H1 (cell line): ENCODE results near the gene TBC1D22A. TPM values are rescaled to one million over a fixed set of nuclear protein-coding genes. Genes with fewer than 3 reads are reported as not detected.

Experiments used
- CTCF ChIA-PET: fragments of 300-600 bp; sonication (Branson Sonifier 250); formaldehyde crosslinking; loops from one replicate; lab custom pipeline; 2021; ENCODE audit not compliant: partially characterized antibody; lab: Charles Lee
- POLR2A ChIA-PET: fragments of 300-600 bp; sonication (Branson Sonifier 250); formaldehyde crosslinking; loops from one replicate; lab custom pipeline; 2021; ENCODE audit warnings: inconsistent platforms; ENCODE audit not compliant: partially characterized antibody; lab: Charles Lee
- DNase-seq, 2 experiments: peaks; one replicate each; pipeline versions ENCODE4 v3.0.0 to v3.0.0-alpha.2; 2010 to 2022; ENCODE audit warnings: low spot score in 2 of 2, low read depth in 1 of 2, mixed read lengths in 1 of 2
- FAIRE-seq: peaks from 2 replicates; lab custom pipeline; 2011; peaks lifted over from hg19 to GRCh38; lab: Jason Lieb, UNC
- H2AFZ ChIP-seq: 2 replicates; pipeline ENCODE4 v1.8.1; 2012; ENCODE audit warnings: low read length, inconsistent platforms
- H2AK5ac ChIP-seq: 2 replicates; pipeline ENCODE4 v1.6.1; 2013; ENCODE audit warnings: low read depth, low read length
- H2BK120ac ChIP-seq: replicated peaks from 2 replicates; pipeline ENCODE3; 2013; ENCODE audit warnings: low read depth, low read length, inconsistent platforms
- H2BK12ac ChIP-seq: 2 replicates; pipeline ENCODE4 v1.6.1; 2013; ENCODE audit warnings: low read depth, low read length
- H2BK15ac ChIP-seq: 2 replicates; pipeline ENCODE4 v1.6.1; 2013; ENCODE audit warnings: low read length
- H2BK20ac ChIP-seq: 2 replicates; pipeline ENCODE4 v1.6.1; 2013; ENCODE audit warnings: low read length
- H2BK5ac ChIP-seq: 2 replicates; pipeline ENCODE4 v1.6.1; 2013; ENCODE audit warnings: low read depth, low read length
- H3K14ac ChIP-seq: 2 replicates; pipeline ENCODE4 v1.6.1; 2013; ENCODE audit warnings: inconsistent platforms; ENCODE audit not compliant: insufficient read length
- H3K18ac ChIP-seq: 2 replicates; pipeline ENCODE4 v1.6.1; 2013; ENCODE audit warnings: low read length; ENCODE audit errors: extremely low read depth
- H3K23ac ChIP-seq: 2 replicates; pipeline ENCODE4 v1.6.1; 2013; ENCODE audit warnings: inconsistent platforms; ENCODE audit not compliant: insufficient read length
- H3K23me2 ChIP-seq: 2 replicates; pipeline ENCODE4 v1.6.1; 2013; ENCODE audit warnings: low read depth, low read length
- H3K27ac ChIP-seq: 2 replicates; pipeline ENCODE4 v1.6.1; 2011; ENCODE audit warnings: low read depth, low read length, inconsistent platforms
- H3K27me3 ChIP-seq, 4 experiments: replicated peaks in 1 of 4; 1 replicate in 1 of 4; 2 replicates in 3 of 4; pipeline versions ENCODE4 v1.6.1 to v1.8.1; 2011 to 2013; ENCODE audit warnings: low read length in 3 of 4, mild to moderate bottlenecking in 3 of 4, inconsistent platforms in 2 of 4, mixed read lengths in 2 of 4, moderate library complexity in 1 of 4; ENCODE audit not compliant: control insufficient read depth in 3 of 4, insufficient read depth in 3 of 4; ENCODE audit errors: extremely low read depth in 1 of 4
- H3K36me3 ChIP-seq, 4 experiments: 2 replicates each; pipeline versions ENCODE4 v1.6.1 to v1.8.1; 2011 to 2013; ENCODE audit warnings: mild to moderate bottlenecking in 4 of 4, low read length in 3 of 4, moderate library complexity in 2 of 4, control low read depth in 1 of 4, inconsistent platforms in 1 of 4; ENCODE audit not compliant: insufficient read depth in 4 of 4, control insufficient read depth in 2 of 4
- H3K4ac ChIP-seq: replicated peaks from 2 replicates; pipeline ENCODE3; 2013; ENCODE audit warnings: low read length, low read depth, mixed read lengths, inconsistent platforms; ENCODE audit not compliant: insufficient read length
- H3K4me1 ChIP-seq, 4 experiments: replicated peaks in 1 of 4; 1 replicate in 1 of 4; 2 replicates in 3 of 4; pipeline versions ENCODE4 v1.6.1 to v1.8.1; 2011 to 2013; ENCODE audit warnings: low read length in 3 of 4, inconsistent platforms in 2 of 4, mixed read lengths in 1 of 4; ENCODE audit not compliant: insufficient read depth in 4 of 4, control insufficient read depth in 3 of 4
- H3K4me2 ChIP-seq, 2 experiments: 2 replicates each; pipeline versions ENCODE4 v1.6.1 to v1.8.1; 2011 to 2013; ENCODE audit warnings: low read depth in 2 of 2, low read length in 2 of 2, control low read depth in 1 of 2, inconsistent platforms in 1 of 2, mild to moderate bottlenecking in 1 of 2; ENCODE audit not compliant: insufficient read depth in 1 of 2
- H3K4me3 ChIP-seq, 4 experiments: fragments of 200-600, 300-600 bp in 1 of 4; sonication (generic), shearing (Covaris generic), sonication (Bioruptor Twin) in 1 of 4; 2 replicates each; pipeline versions ENCODE4 v1.5.1 to v1.8.1; 2011 to 2016; ENCODE audit warnings: low read length in 4 of 4, low read depth in 3 of 4, control low read depth in 2 of 4, inconsistent platforms in 2 of 4, mild to moderate bottlenecking in 2 of 4, mixed read lengths in 1 of 4, moderate library complexity in 1 of 4; ENCODE audit not compliant: insufficient read depth in 2 of 4; ENCODE audit errors: extremely low read depth in 1 of 4
- H3K56ac ChIP-seq: replicated peaks from 2 replicates; pipeline ENCODE3; 2013; ENCODE audit warnings: low read depth, mild to moderate bottlenecking, mixed read lengths, low read length, inconsistent platforms; ENCODE audit not compliant: insufficient read length
- H3K79me1 ChIP-seq: 2 replicates; pipeline ENCODE4 v1.6.1; 2013; ENCODE audit warnings: low read depth, low read length, control low read depth
- H3K79me2 ChIP-seq, 2 experiments: 2 replicates each; pipeline versions ENCODE4 v1.6.1 to v1.8.1; 2012 to 2013; ENCODE audit warnings: low read length in 2 of 2, mild to moderate bottlenecking in 2 of 2, inconsistent platforms in 1 of 2; ENCODE audit not compliant: insufficient read depth in 2 of 2, control insufficient read depth in 1 of 2
- H3K9ac ChIP-seq, 4 experiments: replicated peaks in 1 of 4; 1 replicate in 1 of 4; 2 replicates in 3 of 4; pipeline versions ENCODE4 v1.6.1 to v1.8.1; 2011 to 2013; ENCODE audit warnings: low read depth in 3 of 4, low read length in 3 of 4, control low read depth in 2 of 4, mild to moderate bottlenecking in 2 of 4, moderate library complexity in 2 of 4, inconsistent platforms in 1 of 4; ENCODE audit errors: extremely low read depth in 1 of 4
- H3K9me3 ChIP-seq, 2 experiments: 2 replicates each; pipeline versions ENCODE4 v1.6.1 to v1.8.1; 2012 to 2013; ENCODE audit warnings: mild to moderate bottlenecking in 2 of 2, moderate library complexity in 2 of 2, control low read depth in 1 of 2, inconsistent platforms in 1 of 2, low read depth in 1 of 2, low read length in 1 of 2, mixed read lengths in 1 of 2; ENCODE audit not compliant: insufficient read depth in 2 of 2
- H4K20me1 ChIP-seq, 2 experiments: replicated peaks in 1 of 2; 2 replicates each; pipeline versions ENCODE3 to v1.8.1; 2011 to 2013; ENCODE audit warnings: inconsistent platforms in 2 of 2, low read length in 2 of 2, mild to moderate bottlenecking in 1 of 2; ENCODE audit not compliant: insufficient read depth in 2 of 2, control insufficient read depth in 1 of 2
- H4K5ac ChIP-seq: 2 replicates; pipeline ENCODE4 v1.6.1; 2013; ENCODE audit warnings: low read length, low read depth, mixed read lengths, inconsistent platforms; ENCODE audit not compliant: insufficient read length
- H4K8ac ChIP-seq: 2 replicates; pipeline ENCODE4 v1.8.0; 2013; ENCODE audit warnings: mild to moderate bottlenecking, moderate library complexity, low read length, inconsistent platforms; ENCODE audit not compliant: insufficient read depth; ENCODE audit errors: extremely low read depth
- H4K91ac ChIP-seq: replicated peaks from 2 replicates; pipeline ENCODE3; 2013; ENCODE audit warnings: low read length, mixed read lengths, inconsistent platforms; ENCODE audit not compliant: insufficient read length
- RAD21 ChIP-seq, 2 experiments: IDR thresholded peaks in 1 of 2; conservative IDR thresholded peaks in 1 of 2; 2 replicates each; pipeline ENCODE4 v1.6.1; 2011; ENCODE audit warnings: low read depth in 2 of 2, low read length in 2 of 2, improper control_type of control experiment in 1 of 2, inconsistent platforms in 1 of 2, mild to moderate bottlenecking in 1 of 2, moderate library complexity in 1 of 2
- TAF7 ChIP-seq: optimal IDR thresholded peaks from 2 replicates; pipeline ENCODE3; 2011; ENCODE audit warnings: low read depth, mild to moderate bottlenecking, inconsistent platforms, low read length, moderate library complexity, borderline replicate concordance
- WGBS, 2 experiments: shearing (Covaris generic) in 1 of 2; methylation state at CpG; one replicate each; pipeline versions ENCODE4 v1.1.6 to v1.1.7; 2013 to 2015; ENCODE audit warnings: low lambda C conversion rate in 2 of 2, mixed read lengths in 2 of 2, inconsistent platforms in 1 of 2, low coverage in 1 of 2, missing lambda C conversion rate in 1 of 2; ENCODE audit not compliant: insufficient replicate concordance in 2 of 2, insufficient coverage in 1 of 2, insufficient read length in 1 of 2; ENCODE audit errors: extremely low coverage in 1 of 2, missing lambda C conversion rate in 1 of 2; 5-methylcytosine and 5-hydroxymethylcytosine counted together
- polyA plus RNA-seq, 7 experiments: library from polyadenylated mRNA; depleted of rRNA in 3 of 7; stranded (reverse) in 5 of 7; unstranded in 2 of 7; fragments of >200 nt in 5 of 7; fragments of 200-250 nt in 2 of 7; gene quantifications; 1 replicate in 5 of 7; 2 replicates in 1 of 7; 4 replicates in 1 of 7; pipeline versions ENCODE4 v1.2.1 to v1.2.3, GENCODE V29; 2011 to 2013; ENCODE audit warnings: missing spikeins in 2 of 7, mixed read lengths in 2 of 7
- total RNA-seq: library from RNA; stranded (reverse); fragmentation: NEBNext Ultra II Directional; extraction: Animal tissue kit (Norgen Biotek cat#: 25700); gene quantifications from 2 replicates; pipeline ENCODE4 v1.2.1, GENCODE V29; 2021

Gene TBC1D22A
- total and polyA plus RNA-seq, 2 of the 8 experiments (the other 6 are each of a cell fraction or from before 2014, with no cell fraction given), result 11.9 to 18.4 TPM

- Histone ChIP-seq H2BK20ac (no peak overlapping the region), H2AK5ac (no peak overlapping the region), H3K4ac (no peak overlapping the region), H3K4me2 (no peak overlapping the region), H4K20me1 (peaks cover 0 to 3% of the 10 kb centered on the region in 2 experiments), H2BK12ac (no peak overlapping the region), H4K91ac (no peak overlapping the region), H3K27me3 (no peaks in the 10 kb centered on the region), H3K4me3 (no peak overlapping the region), H4K5ac (no peak overlapping the region), H3K4me1 (no peaks in the 10 kb centered on the region; a peak in 1 of 7 replicates), H2AFZ (no peak overlapping the region)
- DNase-seq (no peak), FAIRE-seq (no peak)
- TF ChIP-seq TAF7, result no peak
- 0 out of 4 replicates have a peak, but pooled peaks of 1 of the 2 experiments have one; percentile 7 for TF ChIP-seq RAD21 (IDR thresholded peaks at IDR 0.05 in 1 of 2, conservative IDR thresholded peaks at IDR 0.05 in 1 of 2; ENCODE audit: low read depth in 2 of 2, low read length in 2 of 2)
- TF ChIP-seq, all 59 proteins: peak for 1
- H2BK5ac ChIP-seq, result no peak overlapping the region
- H3K23ac ChIP-seq, result no peak overlapping the region
- H3K79me1 ChIP-seq, result no peaks in the 10 kb centered on the region
- H3K79me2 ChIP-seq, result no peaks in the 10 kb centered on the region
- CTCF ChIA-PET, result interaction anchor here (1.5 kb wide), 1 partner anchor 10 kb away, joined by 4 read pairs; no protein-coding TSS in a partner anchor
- H3K18ac ChIP-seq, result no peak overlapping the region
- H3K9ac ChIP-seq, result no peak overlapping the region
- WGBS, 2 experiments, result 89% methylated on average over 24 of the region's 24 CpGs; no CpG with 5 or more reads in 1 of the 2 experiments
- no peak overlapping the region for H2BK15ac ChIP-seq
- H3K27ac ChIP-seq, result no peak overlapping the region
- POLR2A ChIA-PET, result no interaction called here
- no peaks in the 10 kb centered on the region for H3K9me3 ChIP-seq
- H3K36me3 ChIP-seq, result no peaks in the 10 kb centered on the region
- H3K14ac ChIP-seq, result no peak overlapping the region
- H2BK120ac ChIP-seq, result no peak overlapping the region
- no peak overlapping the region for H3K56ac ChIP-seq
- H4K8ac ChIP-seq, result no peak overlapping the region
- H3K23me2 ChIP-seq, result peaks cover 6% of the 10 kb centered on the region; the same call in 1 of the 2 replicates
These were observed 381.8 kb downstream of the TBC1D22A start for GRCh38 chr22:47144076-47144765.
